GM19395 (cell line): ENCODE measurements around the gene LRSAM1.

ENCODE experiments used
- ATAC-seq: cut with Tn5 transposase; IDR thresholded peaks from one replicate; pipeline ENCODE4 v1.9.1; 2021; ENCODE audit warnings: mild to moderate bottlenecking, moderate library complexity; ENCODE audit not compliant: unreplicated experiment

Gene LRSAM1

GRCh38 chr9:127424676-127424999 lies 26.7 kb upstream of the LRSAM1 start:
- ATAC-seq: peak; percentile 18

DNA sequence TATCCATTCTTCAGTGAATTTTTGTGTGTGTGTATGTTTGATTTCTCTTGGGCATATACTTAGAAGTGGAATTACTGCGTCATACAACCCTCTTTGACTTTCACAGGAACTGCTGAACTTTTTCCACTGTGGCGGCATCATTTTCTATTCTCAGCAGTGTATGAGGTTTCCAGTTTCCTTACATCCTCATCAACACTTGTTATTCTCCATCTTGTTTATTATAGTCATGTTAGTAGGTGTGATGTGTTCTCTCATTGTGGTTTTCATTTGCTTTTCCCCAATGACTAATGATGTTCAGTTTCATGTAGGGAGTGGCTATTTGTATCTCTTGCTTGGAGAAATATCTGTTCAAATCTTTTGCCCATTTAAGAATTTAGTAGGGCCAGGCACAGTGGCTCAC lies 24.6 kb upstream of the LRSAM1 start:
- no peak for ATAC-seq

DNA sequence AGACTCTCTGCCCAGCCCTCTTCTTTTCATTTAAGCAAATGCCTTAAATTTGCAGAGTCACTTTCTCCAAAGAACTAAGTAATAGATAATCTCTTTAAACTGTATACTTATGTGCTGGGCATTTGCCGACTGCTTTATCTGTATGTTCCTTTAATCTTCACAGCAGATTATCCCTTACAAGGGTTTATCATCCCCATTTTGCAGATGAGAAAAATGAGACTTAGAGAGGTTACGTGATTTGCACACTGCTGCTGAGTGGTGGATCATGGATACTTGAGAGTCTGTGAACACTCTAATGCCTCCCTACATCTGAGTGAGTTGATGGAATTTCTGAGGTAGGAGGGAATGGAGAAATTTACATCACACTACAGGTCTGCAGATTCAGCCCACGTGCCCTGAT lies 23.0 kb upstream of the LRSAM1 start:
- ATAC-seq: no peak

GRCh38 chr9:127430415-127430814 lies 20.9 kb upstream of the LRSAM1 start:
- no peak for ATAC-seq

GRCh38 chr9:127437497-127438264 lies 13.6 kb upstream of the LRSAM1 start:
- ATAC-seq: no peak

GRCh38 chr9:127438394-127438793 lies 12.9 kb upstream of the LRSAM1 start:
- no peak for ATAC-seq

DNA sequence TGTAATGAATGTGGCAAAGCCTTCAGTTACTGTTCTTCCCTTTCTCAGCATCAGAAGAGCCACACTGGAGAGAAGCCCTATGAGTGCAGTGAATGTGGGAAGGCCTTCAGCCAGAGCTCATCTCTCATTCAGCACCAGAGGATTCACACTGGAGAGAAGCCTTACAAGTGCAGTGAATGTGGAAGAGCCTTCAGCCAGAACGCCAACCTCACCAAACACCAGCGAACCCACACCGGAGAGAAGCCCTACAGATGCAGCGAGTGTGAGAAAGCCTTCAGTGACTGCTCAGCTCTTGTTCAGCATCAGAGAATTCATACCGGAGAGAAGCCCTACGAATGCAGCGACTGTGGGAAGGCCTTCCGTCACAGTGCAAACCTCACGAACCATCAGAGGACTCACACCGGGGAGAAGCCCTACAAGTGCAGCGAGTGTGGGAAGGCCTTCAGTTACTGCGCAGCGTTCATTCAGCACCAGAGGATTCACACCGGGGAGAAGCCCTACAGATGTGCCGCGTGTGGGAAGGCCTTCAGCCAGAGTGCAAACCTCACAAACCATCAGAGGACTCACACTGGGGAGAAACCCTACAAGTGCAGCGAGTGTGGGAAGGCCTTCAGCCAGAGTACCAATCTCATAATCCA lies 6.9 kb upstream of the LRSAM1 start:
- ATAC-seq: no peak

DNA sequence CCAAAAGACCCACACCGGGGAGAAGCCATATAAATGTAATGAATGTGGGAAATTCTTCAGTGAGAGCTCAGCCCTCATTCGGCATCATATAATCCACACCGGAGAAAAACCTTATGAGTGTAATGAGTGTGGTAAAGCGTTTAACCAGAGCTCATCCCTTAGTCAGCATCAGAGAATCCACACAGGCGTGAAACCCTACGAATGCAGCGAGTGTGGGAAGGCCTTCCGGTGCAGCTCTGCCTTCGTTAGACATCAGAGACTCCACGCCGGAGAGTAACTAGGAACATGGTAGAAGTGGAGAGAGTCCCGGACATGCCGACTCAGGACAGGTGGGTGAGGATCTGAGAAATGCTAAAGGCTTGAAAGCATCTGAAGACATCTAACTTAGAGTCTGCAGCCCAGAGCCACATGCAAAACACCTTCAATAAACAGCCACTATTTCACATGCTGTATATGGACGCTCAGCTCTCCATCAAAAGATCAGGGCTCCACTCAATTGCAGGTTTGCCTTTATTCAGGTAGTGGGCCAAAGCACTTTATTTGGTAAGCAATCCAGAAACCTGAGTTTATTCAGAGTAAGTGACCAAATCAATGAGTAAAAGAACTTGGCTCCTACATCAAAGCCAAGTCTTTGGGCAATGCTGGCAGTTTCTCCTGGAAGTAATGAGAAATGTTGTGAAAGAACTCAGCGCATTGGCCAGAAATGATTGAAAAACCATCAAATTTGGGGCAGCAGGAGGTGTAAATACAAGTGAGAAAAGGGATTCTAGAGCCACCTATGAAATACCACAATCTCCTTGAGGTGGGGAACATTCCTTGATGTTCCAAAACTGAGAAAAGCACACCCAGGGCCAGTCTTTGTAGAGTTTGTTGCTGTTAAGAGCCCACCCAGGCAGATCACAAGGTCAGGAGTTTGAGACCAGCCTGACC lies 6.1 kb upstream of the LRSAM1 start:
- no peak for ATAC-seq

DNA sequence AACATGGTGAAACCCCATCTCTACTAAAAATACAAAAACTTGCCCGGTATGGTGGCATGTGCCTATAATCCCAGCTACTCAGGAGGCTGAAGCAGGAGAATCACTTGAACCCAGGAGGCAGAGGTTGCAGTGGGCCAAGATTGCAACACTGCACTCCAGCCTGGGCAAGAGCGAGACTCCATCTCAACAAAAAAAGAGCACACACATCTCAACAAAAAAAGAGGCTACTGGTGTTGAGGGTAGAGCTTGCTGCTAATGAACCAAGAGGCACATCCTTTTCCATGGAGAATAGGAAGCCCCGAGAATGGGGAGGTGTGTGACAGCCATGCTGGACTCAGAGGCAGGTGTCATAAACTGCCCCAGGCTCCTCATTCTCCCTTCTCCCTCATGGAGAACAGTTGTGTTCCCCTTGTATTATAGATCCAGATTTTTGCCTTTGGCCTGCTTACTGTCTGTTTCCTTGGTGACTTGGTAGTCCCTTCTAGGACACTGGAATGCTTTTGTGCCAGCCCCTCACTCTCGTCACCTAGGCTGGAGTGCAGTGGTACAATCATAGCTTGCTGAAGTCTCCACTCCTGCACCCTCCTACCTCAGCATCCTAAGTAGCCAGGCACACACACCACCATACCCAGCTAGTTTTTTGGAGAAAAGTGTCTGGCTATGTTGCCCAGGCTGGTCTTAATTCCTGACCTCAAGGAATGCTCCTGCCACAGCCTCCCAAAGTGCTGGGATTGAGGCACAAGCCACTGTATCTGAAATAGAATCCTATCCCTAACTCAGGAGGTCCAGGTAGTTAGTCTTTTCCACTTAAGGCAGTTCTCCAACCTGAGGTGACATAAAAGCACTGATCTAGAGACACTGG lies 5.2 kb upstream of the LRSAM1 start:
- ATAC-seq: no peak

- no peak for ATAC-seq
Measured at GRCh38 chr9:127446713-127447415, 4.4 kb upstream of the LRSAM1 start.

DNA sequence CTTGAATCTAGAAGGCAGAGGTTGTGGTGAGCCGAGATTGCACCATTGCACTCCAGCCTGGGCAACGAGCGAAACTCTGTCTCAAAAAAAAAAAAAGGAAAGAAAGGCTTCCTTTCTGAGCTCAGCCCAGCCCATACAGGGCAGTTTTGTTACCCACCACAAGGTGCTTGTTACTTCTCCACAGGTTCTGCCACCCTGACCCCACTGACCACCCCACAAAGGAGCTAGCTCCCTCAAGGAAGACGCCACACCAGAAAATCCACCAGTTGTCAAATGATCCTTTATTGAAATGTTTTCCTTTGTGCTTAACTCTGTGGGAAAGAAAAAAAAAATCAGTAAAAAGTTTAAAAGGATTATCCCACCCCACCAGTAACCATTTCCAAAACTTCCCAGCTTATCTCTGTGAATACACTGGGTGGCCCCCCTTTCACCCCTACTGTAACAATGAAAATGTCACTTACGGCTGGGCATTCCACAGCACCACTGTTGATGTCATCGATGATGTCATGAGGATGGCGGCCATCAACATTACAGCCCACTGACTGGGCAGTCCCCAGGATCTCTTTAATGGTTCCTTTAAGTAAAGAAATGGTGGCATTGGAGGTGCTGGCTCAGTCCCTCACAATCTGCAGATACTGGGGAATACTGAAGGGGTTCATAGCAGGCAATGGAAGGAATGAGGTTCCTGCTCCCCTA lies 3.7 kb upstream of the LRSAM1 start:
- ATAC-seq: no peak

DNA sequence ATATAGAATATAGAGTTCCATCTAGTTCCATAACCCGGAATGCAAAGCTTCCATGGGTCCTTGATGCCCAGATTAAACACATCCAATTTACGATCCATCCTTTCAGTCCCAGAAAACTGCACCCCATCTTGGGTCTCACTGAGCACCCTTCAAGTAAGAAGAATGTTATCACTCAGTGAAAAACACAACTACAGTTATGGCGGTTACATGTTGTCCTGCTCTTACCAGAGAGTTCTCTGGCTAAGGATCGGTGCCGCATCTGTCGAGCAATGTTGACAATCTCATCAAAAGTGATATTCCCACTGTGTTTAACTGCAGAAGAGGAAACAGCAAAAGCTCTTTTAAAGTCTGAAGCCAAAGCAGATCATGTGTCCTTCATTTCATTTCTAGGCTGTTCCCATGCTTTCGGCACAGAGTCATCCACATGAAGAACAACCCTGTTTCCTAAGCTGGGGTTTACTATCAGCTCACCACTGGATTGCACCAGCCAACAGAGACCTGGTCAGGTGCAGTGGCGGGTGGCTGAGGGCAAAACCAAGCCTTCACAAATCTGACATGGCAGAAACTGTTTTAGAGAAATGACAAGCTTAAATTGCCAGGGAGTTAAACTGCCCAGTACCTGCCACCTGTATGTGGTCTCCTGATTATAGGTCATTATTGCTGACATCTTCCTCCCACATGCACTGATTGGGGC lies 3.1 kb upstream of the LRSAM1 start:
- ATAC-seq: no peak

GRCh38 chr9:127449332-127449966 lies 1.9 kb upstream of the LRSAM1 start:
- ATAC-seq: no peak

- no peak for ATAC-seq
Measured at GRCh38 chr9:127450243-127450760, 1.0 kb upstream of the LRSAM1 start.

- peak; percentile 29 for ATAC-seq
Measured at GRCh38 chr9:127451608-127451857, 223 bp downstream of the LRSAM1 start.

- peak; percentile 6 for ATAC-seq
Measured at GRCh38 chr9:127451858-127452656, 747 bp downstream of the LRSAM1 start.

GRCh38 chr9:127452691-127453090 lies 1.4 kb downstream of the LRSAM1 start:
- no peak for ATAC-seq
